HuH-7 (cell line): ENCODE data around the gene TEX22.

ENCODE experiments used
- DNase-seq: peaks from one replicate; pipeline ENCODE4 v3.0.0; 2011; ENCODE audit warnings: low spot score

TEX22 gene

DNA sequence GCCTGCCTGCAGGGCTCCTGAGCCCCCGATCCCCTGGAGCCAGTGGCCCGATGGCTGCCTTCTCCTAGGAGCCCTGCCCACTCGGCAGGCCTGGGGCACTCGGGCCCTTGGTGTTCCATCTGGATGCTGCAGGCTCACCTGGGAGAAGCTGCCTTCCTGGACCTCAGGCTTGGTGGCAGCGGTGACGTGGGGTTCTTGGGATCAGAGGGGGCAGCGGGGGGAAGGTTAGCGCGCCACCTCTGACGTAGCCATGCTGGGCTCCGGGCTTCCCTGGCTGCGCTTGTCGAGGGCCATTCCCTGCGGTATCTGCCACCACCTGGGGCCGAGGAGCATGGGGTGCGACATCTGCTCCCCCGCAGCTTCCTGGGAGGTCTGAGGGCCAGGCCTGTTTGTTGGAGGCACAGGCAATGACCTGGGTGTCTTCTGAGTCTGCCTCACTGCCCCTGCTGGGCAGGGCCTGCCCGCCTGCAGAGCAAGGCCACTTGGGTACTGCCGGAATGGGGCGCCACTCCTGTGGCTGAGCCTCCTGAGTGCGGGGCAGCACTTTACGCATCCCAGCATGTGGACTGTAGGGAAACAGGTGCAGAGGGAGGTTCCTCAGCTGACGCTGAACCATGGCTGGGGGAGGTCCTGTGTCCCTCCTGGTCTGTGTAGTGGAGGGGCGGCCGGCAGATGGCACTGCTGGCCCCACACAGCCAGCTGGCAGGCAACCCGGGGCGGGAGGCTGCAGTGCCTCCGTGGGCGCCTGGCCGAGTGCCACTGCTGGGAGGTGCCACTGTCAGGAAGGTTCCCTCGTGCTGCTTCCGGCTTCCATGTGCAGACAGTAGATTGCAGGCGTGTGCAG, 41.6 kb downstream of the TEX22 start:
- DNase-seq: no peak

DNA sequence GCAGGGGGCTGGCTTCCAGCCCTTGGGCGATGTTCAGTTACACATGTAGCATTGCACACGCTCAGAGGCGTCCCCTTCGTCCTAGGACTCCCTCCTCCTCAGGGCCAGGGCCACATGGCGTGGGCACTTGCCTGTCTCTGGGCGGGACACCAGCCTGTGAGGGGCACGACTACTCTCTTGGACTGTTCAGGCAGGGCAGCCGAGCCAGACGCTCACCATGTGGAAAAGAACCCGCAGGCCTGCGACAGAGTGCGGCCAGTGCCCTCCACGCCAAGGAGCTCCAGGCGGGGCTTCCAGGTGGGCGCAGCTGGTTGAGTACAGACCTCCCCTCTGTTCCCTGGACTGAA, 42.2 kb downstream of the TEX22 start:
- no peak for DNase-seq

DNA sequence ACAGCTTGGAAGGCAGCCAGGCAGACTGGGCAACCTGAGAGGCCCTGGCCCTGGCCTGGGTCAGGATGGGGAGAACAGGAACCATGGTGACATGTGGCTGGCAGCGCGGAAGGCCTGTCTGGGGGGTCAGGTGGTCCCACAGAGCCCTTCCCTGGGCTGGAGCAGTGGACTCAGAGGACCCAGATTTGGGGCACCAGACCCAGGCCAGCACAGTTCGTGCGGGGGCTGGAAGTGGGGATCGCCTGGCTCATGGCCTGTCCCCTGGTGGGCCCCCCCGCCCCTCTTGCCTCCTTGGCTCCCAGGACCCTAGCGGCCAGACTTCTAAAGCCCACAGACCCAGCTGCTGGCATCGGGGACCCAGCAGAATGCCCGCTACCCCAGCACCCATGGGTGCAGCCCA, 42.7 kb downstream of the TEX22 start:
- DNase-seq: no peak

DNA sequence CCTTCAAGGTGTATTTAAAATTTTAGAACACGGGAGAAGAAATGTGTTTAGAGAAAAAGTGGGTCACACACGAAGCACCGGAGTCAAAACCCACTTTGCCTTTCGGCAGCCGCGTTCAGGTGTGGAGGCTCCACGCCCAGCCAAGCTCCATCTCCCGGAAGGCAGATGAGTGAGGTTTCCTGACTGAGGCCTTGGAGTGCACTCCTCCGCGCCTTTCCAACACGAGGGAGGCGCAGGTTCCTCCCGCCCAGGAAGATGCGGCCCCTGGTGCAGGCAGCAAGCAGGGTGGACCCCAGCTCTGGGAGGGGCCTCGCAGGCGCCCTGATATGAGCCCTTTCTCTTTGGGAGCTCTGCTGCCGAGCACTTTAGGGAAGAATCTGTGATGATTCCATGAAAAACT, 43.8 kb downstream of the TEX22 start:
- DNase-seq: no peak

DNA sequence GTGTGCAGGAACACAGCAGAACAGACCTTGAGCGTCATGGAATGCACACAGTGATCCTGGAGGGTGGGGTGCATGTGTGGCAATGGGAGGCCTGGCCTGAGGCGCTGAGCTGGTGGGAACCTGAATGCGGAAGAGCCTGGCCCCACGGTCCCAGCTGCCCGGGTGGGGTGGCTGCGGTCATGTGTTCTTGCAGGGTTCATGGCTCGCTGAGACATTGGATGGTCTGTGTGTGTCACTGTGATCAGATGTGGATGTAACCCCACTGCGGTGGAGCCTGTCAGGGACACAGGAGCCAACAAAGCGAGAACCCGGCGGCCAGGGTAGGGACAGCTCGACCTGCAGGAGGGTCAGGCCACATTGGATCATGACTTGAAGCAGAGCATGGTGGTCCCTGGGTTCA, 44.5 kb downstream of the TEX22 start:
- DNase-seq: no peak

DNA sequence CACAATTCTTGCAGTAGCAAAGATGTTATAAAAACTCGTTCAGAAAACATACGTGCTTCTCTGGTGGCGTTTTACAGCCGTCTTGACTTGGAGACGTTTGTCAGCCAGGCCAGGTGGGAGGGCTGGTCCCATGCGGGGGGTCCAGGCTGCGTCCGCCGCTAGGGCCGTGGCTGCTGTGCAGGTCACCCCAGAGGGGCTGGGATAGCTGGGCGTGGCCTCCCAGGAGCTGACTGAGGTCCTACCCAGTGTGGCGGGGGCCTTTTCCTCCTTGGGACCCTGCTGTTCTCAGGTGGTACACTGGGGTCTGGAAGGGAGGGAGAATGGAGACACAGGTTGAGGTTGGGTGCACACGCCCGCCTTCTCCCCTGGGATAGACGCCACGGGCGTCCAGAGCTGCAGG, 46.5 kb downstream of the TEX22 start:
- DNase-seq: no peak

DNA sequence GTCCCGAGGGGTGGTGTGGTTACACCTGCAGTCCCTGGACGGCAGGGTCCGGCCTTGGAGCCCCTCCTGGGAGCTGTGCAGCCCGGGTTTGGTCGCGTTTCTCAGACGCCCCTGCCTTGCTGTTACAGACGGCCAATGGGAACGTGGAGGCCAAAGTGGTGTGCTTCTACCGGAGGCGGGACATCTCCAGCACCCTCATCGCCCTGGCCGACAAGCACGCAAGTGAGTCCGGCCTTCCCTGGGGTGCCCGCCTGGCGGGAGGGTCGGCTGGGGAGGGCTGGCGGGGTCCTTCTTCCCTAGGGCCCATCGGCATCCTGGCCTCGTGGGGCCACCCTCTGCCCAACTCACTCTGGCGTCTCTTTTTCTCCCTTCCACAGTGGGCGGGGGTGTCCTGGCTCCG, 47.0 kb downstream of the TEX22 start:
- DNase-seq: no peak

DNA sequence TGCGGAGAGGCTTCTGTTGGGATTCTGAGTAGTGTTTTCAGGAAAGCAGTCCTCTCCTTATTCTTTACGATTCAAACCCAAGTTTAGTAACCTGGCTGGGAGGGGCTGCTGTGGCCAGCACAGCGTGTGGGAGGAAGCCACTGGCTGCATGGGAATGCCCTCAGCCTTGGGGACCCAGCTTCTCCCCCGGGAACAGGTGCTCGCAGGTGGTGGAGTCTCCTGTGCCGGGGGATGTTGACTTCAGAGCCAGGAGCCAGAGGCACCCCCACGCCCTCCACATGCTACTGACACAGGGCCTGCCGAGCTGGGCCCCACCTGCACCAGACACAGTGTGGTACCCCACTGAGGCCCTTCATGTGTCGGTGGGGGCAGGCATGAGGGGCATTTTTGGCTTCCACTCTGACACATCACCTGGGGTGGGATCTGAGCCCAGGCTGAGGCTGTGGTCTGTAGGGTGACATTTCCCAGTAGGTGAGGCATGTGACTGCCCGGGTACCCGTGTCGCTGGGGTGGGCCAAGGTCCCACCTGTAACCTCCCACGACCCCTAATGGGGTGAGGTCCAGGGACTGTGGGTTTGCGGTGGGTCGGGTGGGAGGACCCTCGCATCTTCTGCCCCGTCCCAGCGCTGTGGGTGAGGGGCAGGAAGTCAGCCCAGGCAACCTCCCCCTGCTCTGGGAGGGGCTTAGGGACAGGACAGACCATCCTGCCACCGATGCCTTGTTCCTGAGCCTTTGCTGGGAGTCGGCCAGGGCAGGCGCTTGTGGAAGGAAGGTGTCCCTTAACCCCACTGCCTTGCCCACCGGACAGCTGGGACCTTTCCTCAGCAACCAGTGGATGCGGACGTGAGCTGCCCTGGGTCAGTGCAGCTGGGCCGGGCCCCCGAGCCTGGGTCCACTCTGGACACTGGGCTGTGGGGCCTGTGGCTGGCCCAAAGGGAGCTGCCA, 47.8 kb downstream of the TEX22 start:
- DNase-seq: no peak

DNA sequence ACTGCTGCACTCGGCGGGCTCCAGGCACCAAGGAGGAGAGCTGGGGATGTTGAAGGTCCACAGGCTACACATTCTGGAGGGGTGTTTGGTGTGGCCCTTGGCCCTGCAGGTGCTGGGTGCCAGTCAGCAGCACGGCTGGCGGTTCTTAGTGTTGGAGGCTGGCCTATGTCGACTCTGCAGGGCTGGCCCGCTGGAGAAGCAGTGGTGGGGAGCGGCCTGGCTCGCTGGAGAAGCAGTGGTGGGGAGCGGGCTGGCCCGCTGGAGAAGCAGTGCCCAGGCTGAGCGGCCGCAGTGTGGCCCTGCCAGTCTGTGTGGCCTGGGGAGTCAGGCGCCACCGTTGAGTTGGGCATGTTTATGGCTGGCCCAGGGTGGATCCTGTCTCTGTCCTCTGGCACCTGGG, 48.6 kb downstream of the TEX22 start:
- DNase-seq: no peak

DNA sequence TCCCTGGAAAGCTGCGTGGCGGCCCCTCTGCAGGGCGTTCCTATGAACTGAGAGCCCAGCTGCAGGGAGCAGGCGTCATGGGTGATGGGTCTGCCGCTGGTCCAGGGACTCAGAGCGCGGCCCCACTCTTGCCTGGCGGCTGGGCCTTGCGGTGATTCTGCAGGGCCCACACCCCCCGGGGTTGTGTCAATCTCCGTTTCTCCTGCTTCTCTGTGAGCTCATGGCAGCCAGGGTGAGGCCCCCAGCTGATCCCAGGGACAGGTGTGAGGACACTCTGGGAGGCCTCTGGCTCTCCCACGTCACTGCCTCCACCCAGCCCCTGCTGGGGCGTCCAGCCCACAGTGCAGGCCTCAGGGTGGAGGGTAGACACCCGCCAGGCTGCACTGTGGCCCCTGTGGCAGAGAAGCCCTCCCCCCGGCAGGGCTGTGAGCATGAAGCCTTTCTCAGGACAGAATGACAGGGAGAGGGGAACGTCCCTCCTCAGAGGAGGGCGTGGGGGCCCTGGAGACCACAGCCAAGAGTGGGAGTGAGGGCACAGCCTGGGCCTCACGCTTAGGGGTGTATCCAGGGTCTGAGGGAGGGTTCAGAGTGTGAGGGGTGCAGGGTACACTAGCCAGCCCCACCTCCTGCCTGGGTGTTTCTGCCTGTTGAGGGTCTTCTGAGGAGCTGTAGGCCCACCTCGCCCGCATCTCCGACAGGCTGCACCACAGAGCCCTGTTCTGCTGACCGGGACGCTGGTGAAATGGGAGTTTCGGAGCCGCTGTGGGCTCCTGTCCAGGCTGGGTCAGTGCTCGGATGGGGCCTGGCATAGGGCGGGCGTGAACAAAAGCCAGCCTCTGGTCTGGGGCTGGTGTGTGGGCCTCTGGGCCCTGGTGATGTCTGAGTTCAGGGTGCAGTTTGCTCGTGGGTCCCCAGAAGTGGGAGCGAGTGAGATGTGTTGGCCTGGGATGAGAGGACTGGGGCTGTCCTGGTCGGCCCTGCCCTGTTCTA, 49.6 kb downstream of the TEX22 start:
- no peak for DNase-seq

DNA sequence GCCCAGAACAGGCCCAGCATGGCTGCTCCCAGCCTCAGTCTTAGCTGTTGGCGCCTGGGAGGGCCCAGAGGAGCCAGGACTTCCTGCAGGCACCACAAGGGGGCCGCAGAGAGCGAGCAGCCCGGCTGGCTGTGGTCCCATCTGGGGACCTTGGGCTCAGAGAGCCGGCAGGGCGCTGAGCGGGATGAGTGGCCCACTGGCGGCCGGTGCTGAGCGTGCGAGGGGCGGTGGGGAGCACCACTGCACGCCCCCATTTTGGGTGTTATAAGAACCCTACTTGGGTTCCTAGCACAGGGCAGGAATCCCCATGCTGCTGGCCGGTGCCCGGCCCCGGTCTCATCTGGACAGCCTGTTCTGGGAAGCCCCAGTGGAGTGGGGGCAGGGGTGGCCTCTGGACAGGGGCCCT, 50.4 kb downstream of the TEX22 start:
- peak; percentile 94 for DNase-seq

DNA sequence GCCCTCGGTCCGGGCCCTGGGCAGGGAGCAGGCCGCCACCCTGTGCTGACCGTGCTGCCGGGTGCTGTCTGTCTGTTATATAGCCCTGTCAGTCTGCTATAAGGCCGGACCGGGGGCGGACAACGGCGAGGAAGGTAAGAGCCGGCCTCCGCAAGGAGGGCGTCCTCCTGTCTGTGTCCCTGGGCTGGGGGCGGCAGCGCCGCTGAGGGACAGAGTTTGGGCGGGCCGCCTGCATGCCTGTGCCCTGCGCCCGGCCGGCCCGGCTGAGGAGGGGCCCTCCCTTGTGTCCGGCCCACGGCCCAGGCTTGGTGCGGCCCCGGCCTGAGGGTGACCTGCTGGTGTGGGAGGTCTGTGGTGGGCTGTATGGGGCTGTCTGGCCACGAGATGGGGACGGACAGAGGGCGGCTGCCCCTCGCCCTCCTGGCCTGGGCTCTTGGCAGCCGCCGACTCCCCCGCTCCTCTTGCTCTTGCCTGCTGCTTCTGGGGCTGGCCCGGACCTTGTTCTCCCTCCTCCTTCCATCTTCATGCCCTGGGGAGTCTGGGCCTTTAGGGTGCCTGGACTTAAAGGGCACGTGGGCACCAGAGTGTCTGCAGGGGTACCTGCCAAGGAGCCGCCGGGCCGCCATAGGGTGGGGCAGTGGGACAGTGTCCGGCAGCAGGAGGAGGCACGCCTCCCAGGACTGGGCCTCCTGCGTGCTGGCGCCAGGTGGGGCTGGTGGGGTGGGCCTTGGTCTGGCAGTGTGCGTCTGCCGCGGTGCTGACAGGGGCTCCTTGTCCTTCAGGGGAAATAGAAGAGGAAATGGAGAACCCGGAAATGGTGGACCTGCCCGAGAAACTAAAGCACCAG, 51.2 kb downstream of the TEX22 start:
- DNase-seq: no peak

DNA sequence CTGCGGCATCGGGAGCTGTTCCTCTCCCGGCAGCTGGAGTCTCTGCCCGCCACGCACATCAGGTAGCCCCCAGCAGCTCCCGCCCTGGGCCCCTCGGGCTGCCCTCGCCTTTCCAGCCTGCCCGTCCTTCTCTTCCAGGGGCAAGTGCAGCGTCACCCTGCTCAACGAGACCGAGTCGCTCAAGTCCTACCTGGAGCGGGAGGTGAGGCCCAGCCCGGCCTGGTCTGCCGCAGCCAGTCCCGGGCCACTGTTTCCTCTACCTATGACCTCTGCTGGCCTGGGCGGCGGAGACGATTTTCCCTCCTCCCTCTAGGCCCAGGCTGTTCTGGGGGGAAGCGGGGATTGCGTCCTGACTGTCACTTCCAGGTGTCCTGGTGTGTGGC, 51.8 kb downstream of the TEX22 start:
- DNase-seq: no peak

DNA sequence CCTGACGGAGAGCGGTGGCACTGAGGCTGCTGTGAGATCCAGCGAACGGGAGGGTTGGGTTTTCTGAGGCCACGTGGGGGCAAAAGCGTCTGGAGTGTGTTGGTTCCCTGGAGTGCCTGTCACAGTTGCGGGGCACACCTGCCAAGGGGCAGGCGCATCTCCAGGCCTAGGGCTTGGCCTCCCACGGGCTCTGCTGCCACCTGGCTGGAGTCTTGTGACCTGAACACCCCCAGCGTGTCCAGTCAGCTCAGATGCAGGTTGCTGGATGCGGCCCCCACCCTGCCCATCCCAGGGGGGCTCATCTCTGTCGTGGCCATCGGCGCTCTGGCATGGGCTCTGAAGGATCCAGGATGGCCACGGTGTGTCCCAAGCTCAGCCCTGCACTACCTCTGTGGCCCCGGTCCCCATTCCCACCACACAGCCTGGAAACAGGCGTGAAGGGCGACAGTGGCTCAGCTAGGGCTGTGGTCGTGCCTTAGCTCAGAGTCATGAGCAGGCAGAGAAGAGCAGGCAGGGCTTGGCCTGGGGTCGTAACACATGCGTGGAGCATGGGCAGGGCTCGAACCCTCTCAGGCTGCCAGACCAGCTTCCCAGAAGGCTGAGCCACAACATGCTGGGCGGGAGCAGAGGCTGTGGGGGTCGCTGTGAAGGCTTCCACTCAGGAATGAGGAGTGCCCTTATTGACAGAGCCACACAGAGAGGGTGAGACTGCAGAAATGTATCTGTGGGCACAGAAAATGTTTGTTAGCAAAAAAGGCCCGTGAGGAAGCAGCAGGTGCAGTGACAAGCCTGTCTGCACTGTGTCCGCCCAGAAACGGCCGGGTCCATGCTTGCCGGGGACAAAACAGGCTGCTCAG, 52.8 kb downstream of the TEX22 start:
- DNase-seq: no peak

DNA sequence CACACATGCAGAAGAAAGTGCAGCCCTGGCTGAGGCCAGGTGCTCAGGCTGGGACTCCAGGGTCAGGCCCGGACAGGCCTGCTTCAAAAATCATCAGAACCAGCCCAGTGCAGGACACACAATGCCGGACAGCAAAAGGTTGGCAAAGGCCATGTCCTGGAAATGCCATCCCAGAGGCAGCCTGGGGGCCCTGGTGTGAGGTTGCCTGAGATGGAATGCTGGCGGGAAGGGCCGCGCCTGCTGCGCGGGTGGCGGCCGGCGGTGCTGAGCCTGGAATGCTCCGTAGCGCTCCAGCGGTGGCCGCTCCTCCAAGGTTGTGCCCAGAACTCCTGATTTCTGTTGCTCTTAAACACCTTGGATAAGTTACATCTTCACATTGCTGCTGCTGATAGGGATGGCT, 54.6 kb downstream of the TEX22 start:
- no peak for DNase-seq

DNA sequence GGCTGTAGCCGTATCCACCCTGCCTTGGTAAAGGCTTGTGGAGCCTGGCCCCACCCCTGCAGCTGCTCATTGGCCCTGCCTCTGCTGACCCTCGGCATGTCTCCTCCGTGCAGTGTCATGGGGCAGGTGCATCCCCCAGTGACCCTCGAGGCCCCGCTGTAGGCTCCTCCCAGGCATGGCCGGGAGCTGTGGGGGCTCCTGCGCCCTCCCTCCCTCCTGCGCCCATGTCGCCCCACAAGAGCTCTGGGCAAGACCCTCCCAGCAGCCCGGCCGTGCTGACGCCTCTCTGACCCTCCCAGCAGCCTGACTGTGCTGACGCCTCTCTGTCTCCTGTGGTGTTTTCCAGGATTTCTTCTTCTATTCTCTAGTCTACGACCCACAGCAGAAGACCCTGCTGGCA, 55.5 kb downstream of the TEX22 start:
- no peak for DNase-seq

DNA sequence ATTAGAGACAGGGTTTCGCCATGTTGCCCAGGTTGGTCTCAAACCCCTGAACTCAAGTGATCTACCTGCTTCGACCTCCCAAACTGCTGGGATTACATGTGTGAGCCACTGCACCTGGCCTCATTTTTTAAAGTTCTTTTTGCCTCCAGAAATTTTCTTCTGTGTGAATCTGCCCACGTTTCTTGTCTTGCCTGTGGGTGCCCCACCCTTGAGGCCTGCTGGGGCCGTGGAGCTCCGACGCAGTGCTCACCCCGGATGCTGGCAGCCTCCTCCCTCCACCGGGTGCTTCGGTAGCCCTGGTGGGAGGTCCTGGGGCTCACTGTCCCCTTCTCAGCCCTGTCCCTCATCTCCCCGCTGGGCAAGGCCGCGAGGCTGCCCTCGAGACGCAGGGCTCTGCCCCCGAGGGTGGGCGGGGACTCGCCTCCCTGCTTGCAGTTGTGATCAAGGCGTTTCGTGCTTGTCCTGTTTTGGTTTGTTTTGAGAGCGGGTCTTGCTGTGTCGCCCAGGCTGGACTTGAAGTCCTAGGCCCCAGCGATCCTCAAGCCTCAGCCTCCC, 56.8 kb downstream of the TEX22 start:
- DNase-seq: no peak

DNA sequence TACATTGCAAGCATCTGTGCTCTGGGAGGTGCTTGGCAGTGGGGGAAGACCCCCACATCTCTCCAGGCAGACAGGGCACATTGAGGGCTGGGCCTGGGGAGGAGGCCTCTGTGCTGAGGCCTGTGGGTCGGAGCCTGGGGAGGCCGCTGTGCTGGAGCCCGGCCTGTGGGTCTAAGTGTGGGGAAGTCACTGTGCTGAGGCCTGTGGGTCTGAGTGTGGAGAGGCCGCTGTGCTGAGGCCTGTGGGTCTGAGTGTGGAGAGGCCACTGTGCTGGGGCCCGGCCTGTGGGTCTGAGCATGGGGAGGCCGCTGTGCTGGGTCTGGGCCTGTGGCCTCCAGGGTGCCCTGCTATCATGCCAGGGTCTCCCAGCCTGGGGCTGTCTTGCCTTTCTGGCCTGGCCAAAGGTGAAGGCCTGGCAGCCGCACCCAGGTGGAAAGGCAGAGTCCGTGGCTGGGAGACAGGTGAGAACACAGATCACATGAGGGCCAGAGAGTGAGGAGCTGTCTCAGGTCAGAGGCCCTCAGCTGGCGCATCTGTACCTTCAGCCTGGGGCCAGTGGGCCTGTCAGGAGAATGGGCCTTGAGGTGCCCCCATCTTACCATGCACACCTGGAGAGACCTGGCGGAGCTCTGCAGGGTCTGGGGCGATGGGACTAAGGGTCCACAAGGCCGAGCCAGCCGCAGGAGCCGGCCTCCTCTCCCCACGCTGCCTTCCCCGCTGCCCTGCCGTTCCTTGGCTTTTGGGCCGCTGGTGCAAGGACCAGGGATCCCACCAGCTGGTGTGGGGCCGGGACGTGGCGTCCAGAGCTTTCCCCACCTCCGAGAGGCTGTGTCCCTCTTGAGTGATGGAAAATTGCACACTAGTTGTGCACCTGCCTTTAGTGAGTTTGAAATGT, 57.7 kb downstream of the TEX22 start:
- DNase-seq: no peak
